Epithelial cell of esophagus (primary cell): ENCODE results near the gene GRK3.

ENCODE experiments used
- DNase-seq: peaks from one replicate; pipeline ENCODE4 v3.0.0; 2010; ENCODE audit warnings: low read depth
- H3K4me3 ChIP-seq: 2 replicates; pipeline ENCODE4 v1.5.1; 2011; ENCODE audit warnings: mild to moderate bottlenecking, low read length, control low read depth
- CTCF ChIP-seq: IDR thresholded peaks from 2 replicates; pipeline ENCODE4 v1.5.1; 2011; ENCODE audit warnings: low read depth, mild to moderate bottlenecking, low read length, control low read depth, inconsistent platforms; ENCODE audit not compliant: insufficient read depth; ENCODE audit errors: missing control alignments

GRK3 gene

GRCh38 chr22:25765016-25765367 lies 200.5 kb downstream of the GRK3 start:
- H3K4me3 ChIP-seq: no peak overlapping the region

GRCh38 chr22:25765801-25766200 lies 201.3 kb downstream of the GRK3 start:
- H3K4me3 ChIP-seq: no peak overlapping the region
- DNase-seq: no peak
- TF ChIP-seq CTCF: no peak

More at GRCh38 chr22:25765016-25765367, 200.5 kb downstream of the GRK3 start:
- TF ChIP-seq CTCF: no peak
- no peak for DNase-seq

- H3K4me3 ChIP-seq: no peak overlapping the region
- no peak for TF ChIP-seq CTCF
- DNase-seq: no peak
Measured at GRCh38 chr22:25766418-25766817, 201.9 kb downstream of the GRK3 start.

GRCh38 chr22:25770333-25770732 lies 205.9 kb downstream of the GRK3 start:
- no peak for TF ChIP-seq CTCF
- H3K4me3 ChIP-seq: no peak overlapping the region
- DNase-seq: no peak

GRCh38 chr22:25772288-25772687 lies 207.8 kb downstream of the GRK3 start:
- TF ChIP-seq CTCF: no peak
- no peak for DNase-seq
- no peak overlapping the region for H3K4me3 ChIP-seq

- no peak for DNase-seq
- H3K4me3 ChIP-seq: no peak overlapping the region
- peak; percentile 33 for TF ChIP-seq CTCF
Measured at GRCh38 chr22:25774575-25775026, 210.1 kb downstream of the GRK3 start.

GRCh38 chr22:25775531-25775930 lies 211.1 kb downstream of the GRK3 start:
- H3K4me3 ChIP-seq: no peak overlapping the region
- peak; percentile 15 for DNase-seq
- no peak for TF ChIP-seq CTCF
